K562 (cell line): ENCODE data around the gene GPHA2. TPM values are rescaled to one million over a fixed set of nuclear protein-coding genes. Genes with fewer than 3 reads are reported as not detected.
A peak's percentile ranks its signal among the peaks of the same experiment; 100 is the strongest.

ENCODE experiments used
- ESRRA ChIP-seq: fragments of 450-650 bp; IDR thresholded peaks from 2 replicates; pipeline ENCODE4 v1.6.1; 2014; ENCODE audit warnings: low read depth, mild to moderate bottlenecking, moderate library complexity, borderline replicate concordance
- MTF1 ChIP-seq: fragments of 250-450 bp; sonication (Bioruptor Pico); IDR thresholded peaks from 2 replicates; pipeline ENCODE4 v1.9.0; 2021; ENCODE audit warnings: moderate library complexity, mild to moderate bottlenecking, inconsistent platforms, borderline replicate concordance
- SREBF1 ChIP-seq: fragments of 150-350 bp; IDR thresholded peaks from 2 replicates; pipeline ENCODE4 v1.6.1; 2014; ENCODE audit warnings: antibody characterized with exemption, low read depth, low read length, borderline replicate concordance
- ZNF408 ChIP-seq: fragments of 250-450 bp; sonication (Bioruptor Pico); IDR thresholded peaks from 2 replicates; pipeline ENCODE4 v1.4.0; 2020; ENCODE audit warnings: low read depth, mild to moderate bottlenecking, moderate library complexity
- polyA plus RNA-seq, 8 experiments: library from polyadenylated mRNA; depleted of rRNA in 4 of 8; stranded (reverse) in 5 of 8; unstranded in 3 of 8; fragments of >200 nt; fragmentation: Nextera tagmentation in 2 of 8; fragmentation: Illumina TruSeq in 1 of 8; extraction: Ambion mirVana in 2 of 8; extraction: Trizol in 1 of 8; gene quantifications; 2 replicates each; pipeline versions ENCODE4 v1.2.1 to v1.2.3, GENCODE V29; 2011 to 2014; ENCODE audit warnings: inconsistent platforms in 1 of 8, missing spikeins in 1 of 8
- total RNA-seq, 7 experiments: library from RNA; depleted of rRNA in 6 of 7; stranded (reverse); fragments of >200 nt in 6 of 7; fragmentation: Illumina TruSeq in 2 of 7; extraction: Trizol in 2 of 7; gene quantifications; 2 replicates each; pipeline versions ENCODE4 v1.2.1 to v1.2.3, GENCODE V29; 2011 to 2021; ENCODE audit warnings: low replicate concordance in 1 of 7
- TF ChIP-seq, protein P1 (sequence below): fragments of 200-600 bp; sonication (generic); IDR thresholded peaks from one replicate; pipeline ENCODE4 v1.6.1; 2012; ENCODE audit warnings: mild to moderate bottlenecking, low read depth, low read length, inconsistent platforms
- TF ChIP-seq, protein P2 (sequence below): fragments of 450-650 bp; IDR thresholded peaks from 2 replicates; pipeline ENCODE4 v1.7.0; 2016; ENCODE audit warnings: borderline replicate concordance
- TF ChIP-seq, protein P3 (sequence below), 3 experiments: fragments of 200-800 bp in 1 of 3; fragments of 250-450 bp in 1 of 3; fragments of 450-650 bp in 1 of 3; sonication (Bioruptor Pico) in 1 of 3; sonication (Bioruptor generic) in 1 of 3; formaldehyde crosslinking in 1 of 3; IDR thresholded peaks; 2 replicates each; pipeline versions ENCODE4 v1.6.1 to v1.8.0; 2016 to 2022; ENCODE audit warnings: mild to moderate bottlenecking in 2 of 3, missing genetic modification characterization in 2 of 3, missing compliant biosample characterization in 1 of 3, moderate library complexity in 1 of 3

Gene GPHA2
- total and polyA plus RNA-seq, 9 of the 15 experiments (the other 6 are each of a cell fraction or from before 2014, with no cell fraction given), result 0.17 to 0.22 TPM; not detected in 7

DNA sequence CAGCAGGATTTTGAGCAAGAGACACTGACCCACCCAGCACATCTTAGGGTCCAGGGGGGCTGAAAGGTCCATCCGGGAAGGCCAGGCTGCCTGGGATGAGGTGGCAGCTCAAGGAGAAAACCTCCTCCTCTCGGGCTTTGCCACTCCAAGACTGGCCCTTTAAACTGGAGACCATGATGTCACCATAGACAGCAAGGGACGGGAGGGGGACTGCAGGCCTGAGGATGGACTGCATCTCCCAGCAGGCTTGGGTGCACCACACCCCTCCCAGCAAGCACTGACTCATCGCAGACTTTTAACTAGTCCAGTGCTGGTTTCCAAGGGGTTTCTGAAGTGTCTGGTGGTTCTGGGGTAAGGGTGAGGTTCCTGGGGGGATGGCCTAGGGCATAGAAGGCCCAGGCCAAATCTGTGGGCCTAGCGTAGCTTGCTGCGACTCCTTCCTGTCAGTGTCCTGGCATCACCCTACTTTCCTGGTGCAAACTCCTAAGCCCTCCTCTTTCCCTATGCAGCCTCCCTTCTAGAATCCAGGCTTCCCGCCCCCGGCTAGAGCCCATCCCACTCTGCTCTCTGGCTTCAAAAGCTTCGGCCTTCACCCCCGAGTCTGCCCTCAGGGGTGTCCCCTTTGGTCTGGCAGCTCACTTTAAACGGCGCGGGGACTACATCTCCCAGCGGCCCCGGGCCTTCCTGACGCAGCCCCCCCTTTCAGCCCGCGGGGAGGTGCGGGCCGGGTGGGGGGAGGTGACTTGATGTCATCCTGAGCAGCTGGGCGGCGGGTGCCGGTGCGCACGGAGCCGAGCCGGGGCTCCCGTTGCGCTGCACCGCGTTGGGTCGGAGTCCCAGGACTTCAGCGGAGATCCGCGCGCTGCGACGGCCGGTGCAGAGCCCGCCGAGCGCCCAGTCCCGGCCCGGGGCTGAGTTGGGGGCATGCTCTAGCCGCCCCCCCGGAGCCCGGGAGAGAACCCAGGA, 11.5 kb downstream of the GPHA2 start, which contains the start of gene PPP2R5B (continued):
- TF ChIP-seq, protein P1, sequence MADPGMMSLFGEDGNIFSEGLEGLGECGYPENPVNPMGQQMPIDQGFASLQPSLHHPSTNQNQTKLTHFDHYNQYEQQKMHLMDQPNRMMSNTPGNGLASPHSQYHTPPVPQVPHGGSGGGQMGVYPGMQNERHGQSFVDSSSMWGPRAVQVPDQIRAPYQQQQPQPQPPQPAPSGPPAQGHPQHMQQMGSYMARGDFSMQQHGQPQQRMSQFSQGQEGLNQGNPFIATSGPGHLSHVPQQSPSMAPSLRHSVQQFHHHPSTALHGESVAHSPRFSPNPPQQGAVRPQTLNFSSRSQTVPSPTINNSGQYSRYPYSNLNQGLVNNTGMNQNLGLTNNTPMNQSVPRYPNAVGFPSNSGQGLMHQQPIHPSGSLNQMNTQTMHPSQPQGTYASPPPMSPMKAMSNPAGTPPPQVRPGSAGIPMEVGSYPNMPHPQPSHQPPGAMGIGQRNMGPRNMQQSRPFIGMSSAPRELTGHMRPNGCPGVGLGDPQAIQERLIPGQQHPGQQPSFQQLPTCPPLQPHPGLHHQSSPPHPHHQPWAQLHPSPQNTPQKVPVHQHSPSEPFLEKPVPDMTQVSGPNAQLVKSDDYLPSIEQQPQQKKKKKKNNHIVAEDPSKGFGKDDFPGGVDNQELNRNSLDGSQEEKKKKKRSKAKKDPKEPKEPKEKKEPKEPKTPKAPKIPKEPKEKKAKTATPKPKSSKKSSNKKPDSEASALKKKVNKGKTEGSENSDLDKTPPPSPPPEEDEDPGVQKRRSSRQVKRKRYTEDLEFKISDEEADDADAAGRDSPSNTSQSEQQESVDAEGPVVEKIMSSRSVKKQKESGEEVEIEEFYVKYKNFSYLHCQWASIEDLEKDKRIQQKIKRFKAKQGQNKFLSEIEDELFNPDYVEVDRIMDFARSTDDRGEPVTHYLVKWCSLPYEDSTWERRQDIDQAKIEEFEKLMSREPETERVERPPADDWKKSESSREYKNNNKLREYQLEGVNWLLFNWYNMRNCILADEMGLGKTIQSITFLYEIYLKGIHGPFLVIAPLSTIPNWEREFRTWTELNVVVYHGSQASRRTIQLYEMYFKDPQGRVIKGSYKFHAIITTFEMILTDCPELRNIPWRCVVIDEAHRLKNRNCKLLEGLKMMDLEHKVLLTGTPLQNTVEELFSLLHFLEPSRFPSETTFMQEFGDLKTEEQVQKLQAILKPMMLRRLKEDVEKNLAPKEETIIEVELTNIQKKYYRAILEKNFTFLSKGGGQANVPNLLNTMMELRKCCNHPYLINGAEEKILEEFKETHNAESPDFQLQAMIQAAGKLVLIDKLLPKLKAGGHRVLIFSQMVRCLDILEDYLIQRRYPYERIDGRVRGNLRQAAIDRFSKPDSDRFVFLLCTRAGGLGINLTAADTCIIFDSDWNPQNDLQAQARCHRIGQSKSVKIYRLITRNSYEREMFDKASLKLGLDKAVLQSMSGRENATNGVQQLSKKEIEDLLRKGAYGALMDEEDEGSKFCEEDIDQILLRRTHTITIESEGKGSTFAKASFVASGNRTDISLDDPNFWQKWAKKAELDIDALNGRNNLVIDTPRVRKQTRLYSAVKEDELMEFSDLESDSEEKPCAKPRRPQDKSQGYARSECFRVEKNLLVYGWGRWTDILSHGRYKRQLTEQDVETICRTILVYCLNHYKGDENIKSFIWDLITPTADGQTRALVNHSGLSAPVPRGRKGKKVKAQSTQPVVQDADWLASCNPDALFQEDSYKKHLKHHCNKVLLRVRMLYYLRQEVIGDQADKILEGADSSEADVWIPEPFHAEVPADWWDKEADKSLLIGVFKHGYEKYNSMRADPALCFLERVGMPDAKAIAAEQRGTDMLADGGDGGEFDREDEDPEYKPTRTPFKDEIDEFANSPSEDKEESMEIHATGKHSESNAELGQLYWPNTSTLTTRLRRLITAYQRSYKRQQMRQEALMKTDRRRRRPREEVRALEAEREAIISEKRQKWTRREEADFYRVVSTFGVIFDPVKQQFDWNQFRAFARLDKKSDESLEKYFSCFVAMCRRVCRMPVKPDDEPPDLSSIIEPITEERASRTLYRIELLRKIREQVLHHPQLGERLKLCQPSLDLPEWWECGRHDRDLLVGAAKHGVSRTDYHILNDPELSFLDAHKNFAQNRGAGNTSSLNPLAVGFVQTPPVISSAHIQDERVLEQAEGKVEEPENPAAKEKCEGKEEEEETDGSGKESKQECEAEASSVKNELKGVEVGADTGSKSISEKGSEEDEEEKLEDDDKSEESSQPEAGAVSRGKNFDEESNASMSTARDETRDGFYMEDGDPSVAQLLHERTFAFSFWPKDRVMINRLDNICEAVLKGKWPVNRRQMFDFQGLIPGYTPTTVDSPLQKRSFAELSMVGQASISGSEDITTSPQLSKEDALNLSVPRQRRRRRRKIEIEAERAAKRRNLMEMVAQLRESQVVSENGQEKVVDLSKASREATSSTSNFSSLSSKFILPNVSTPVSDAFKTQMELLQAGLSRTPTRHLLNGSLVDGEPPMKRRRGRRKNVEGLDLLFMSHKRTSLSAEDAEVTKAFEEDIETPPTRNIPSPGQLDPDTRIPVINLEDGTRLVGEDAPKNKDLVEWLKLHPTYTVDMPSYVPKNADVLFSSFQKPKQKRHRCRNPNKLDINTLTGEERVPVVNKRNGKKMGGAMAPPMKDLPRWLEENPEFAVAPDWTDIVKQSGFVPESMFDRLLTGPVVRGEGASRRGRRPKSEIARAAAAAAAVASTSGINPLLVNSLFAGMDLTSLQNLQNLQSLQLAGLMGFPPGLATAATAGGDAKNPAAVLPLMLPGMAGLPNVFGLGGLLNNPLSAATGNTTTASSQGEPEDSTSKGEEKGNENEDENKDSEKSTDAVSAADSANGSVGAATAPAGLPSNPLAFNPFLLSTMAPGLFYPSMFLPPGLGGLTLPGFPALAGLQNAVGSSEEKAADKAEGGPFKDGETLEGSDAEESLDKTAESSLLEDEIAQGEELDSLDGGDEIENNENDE, result no peak
- no peak for TF ChIP-seq SREBF1
- TF ChIP-seq ZNF408 (CRISPR knock-in tag), result no peak
- TF ChIP-seq, protein P2, sequence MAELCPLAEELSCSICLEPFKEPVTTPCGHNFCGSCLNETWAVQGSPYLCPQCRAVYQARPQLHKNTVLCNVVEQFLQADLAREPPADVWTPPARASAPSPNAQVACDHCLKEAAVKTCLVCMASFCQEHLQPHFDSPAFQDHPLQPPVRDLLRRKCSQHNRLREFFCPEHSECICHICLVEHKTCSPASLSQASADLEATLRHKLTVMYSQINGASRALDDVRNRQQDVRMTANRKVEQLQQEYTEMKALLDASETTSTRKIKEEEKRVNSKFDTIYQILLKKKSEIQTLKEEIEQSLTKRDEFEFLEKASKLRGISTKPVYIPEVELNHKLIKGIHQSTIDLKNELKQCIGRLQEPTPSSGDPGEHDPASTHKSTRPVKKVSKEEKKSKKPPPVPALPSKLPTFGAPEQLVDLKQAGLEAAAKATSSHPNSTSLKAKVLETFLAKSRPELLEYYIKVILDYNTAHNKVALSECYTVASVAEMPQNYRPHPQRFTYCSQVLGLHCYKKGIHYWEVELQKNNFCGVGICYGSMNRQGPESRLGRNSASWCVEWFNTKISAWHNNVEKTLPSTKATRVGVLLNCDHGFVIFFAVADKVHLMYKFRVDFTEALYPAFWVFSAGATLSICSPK, result 0 out of 2 replicates have a peak, but pooled peaks have one; percentile 86
- TF ChIP-seq, protein P3, sequence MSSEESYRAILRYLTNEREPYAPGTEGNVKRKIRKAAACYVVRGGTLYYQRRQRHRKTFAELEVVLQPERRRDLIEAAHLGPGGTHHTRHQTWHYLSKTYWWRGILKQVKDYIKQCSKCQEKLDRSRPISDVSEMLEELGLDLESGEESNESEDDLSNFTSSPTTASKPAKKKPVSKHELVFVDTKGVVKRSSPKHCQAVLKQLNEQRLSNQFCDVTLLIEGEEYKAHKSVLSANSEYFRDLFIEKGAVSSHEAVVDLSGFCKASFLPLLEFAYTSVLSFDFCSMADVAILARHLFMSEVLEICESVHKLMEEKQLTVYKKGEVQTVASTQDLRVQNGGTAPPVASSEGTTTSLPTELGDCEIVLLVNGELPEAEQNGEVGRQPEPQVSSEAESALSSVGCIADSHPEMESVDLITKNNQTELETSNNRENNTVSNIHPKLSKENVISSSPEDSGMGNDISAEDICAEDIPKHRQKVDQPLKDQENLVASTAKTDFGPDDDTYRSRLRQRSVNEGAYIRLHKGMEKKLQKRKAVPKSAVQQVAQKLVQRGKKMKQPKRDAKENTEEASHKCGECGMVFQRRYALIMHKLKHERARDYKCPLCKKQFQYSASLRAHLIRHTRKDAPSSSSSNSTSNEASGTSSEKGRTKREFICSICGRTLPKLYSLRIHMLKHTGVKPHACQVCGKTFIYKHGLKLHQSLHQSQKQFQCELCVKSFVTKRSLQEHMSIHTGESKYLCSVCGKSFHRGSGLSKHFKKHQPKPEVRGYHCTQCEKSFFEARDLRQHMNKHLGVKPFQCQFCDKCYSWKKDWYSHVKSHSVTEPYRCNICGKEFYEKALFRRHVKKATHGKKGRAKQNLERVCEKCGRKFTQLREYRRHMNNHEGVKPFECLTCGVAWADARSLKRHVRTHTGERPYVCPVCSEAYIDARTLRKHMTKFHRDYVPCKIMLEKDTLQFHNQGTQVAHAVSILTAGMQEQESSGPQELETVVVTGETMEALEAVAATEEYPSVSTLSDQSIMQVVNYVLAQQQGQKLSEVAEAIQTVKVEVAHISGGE (CRISPR knock-in tag; IDR thresholded peaks at IDR 0.05), result peak in 1 of 3 experiments; percentile 74; a peak in 2 of 6 replicates
- peak; percentile 27 for TF ChIP-seq ESRRA
- TF ChIP-seq MTF1, result no peak
